HG03196 (cell line): Measurements from ENCODE around the gene CALCA.
"Not testable (repeated sequence)": the region's sequence is repeated elsewhere in the genome, so short reads cannot be mapped to it uniquely, and the experiment has no call there.

Source experiments
- ATAC-seq: cut with Tn5 transposase; IDR thresholded peaks from one replicate; pipeline ENCODE4 v1.9.1; 2021; ENCODE audit not compliant: unreplicated experiment

The CALCA gene

GRCh38 chr11:14971865-14972580 is at the start of gene CALCA:
TSS of gene CALCA (minus strand) at chr11:14972351. CDS start at chr11:14971192, 1,159 bp downstream.
- no peak for ATAC-seq

GRCh38 chr11:15016200-15016599 is 44.0 kb upstream of the CALCA start:
- no peak for ATAC-seq

- no peak for ATAC-seq
Measured at GRCh38 chr11:15011776-15012345, 39.7 kb upstream of the CALCA start.

GRCh38 chr11:15010865-15011264 is 38.7 kb upstream of the CALCA start:
- ATAC-seq = no peak

- no peak for ATAC-seq
Measured at GRCh38 chr11:15006139-15006759, 34.1 kb upstream of the CALCA start.

GRCh38 chr11:14988133-14988532 is 16.0 kb upstream of the CALCA start:
- ATAC-seq = not testable (repeated sequence)

- no peak for ATAC-seq
Measured at GRCh38 chr11:14981507-14981906, 9.4 kb upstream of the CALCA start.

- no peak for ATAC-seq
Measured at GRCh38 chr11:14980854-14981253, 8.7 kb upstream of the CALCA start.

- no peak for ATAC-seq
Measured at GRCh38 chr11:14977101-14977880, 5.1 kb upstream of the CALCA start.

GRCh38 chr11:14975252-14975587 is 3.1 kb upstream of the CALCA start:
- no peak for ATAC-seq

- ATAC-seq = no peak
Measured at GRCh38 chr11:14974515-14975251, 2.5 kb upstream of the CALCA start.

- no peak for ATAC-seq
Measured at GRCh38 chr11:14973621-14974514, 1.7 kb upstream of the CALCA start.

GRCh38 chr11:14972581-14973495 is 687 bp upstream of the CALCA start:
- ATAC-seq = no peak

- ATAC-seq = no peak
Measured at GRCh38 chr11:14969901-14970323, 2.2 kb downstream of the CALCA start.

- ATAC-seq = no peak
Measured at GRCh38 chr11:14967581-14968243, 4.4 kb downstream of the CALCA start.

GRCh38 chr11:14956111-14956510 is 16.0 kb downstream of the CALCA start:
- no peak for ATAC-seq

- ATAC-seq = no peak
Measured at GRCh38 chr11:14954581-14954980, 17.6 kb downstream of the CALCA start.

- ATAC-seq = no peak
Measured at GRCh38 chr11:14953904-14954303, 18.2 kb downstream of the CALCA start.
